ENCODE results near the gene OR13C4.

The OR13C4 gene

DNA sequence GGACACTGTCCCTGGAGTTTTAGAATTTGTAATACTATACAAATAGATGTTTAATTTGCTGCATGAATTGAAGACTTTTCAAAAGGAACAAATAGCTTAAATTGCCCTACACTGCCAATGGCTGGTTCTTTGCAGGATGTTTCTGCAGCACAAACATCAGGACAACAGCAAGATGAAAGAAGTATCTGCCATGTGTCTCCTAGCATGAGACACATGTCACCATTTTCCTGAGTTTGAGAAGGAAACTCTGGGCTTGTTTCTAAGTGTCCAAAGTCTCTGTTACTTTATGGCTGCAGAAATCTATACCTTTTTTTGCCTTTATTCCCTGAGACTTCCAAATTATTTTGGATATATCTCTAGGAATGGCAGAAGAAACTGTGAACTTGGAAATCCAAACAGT lies 23.6 kb downstream of the OR13C4 start:
- no peak overlapping the region for H3K27ac Mint-ChIP-seq
- no peaks in the 10 kb centered on the region for H3K9me3 Mint-ChIP-seq
- no peaks in the 10 kb centered on the region for H3K36me3 Mint-ChIP-seq
- DNase-seq (no peak), ATAC-seq (replicated peaks) (no peak)
- H3K4me1 Mint-ChIP-seq: no peaks in the 10 kb centered on the region
- no peak overlapping the region for H3K4me3 Mint-ChIP-seq
- no peaks in the 10 kb centered on the region for H3K27me3 Mint-ChIP-seq

DNA sequence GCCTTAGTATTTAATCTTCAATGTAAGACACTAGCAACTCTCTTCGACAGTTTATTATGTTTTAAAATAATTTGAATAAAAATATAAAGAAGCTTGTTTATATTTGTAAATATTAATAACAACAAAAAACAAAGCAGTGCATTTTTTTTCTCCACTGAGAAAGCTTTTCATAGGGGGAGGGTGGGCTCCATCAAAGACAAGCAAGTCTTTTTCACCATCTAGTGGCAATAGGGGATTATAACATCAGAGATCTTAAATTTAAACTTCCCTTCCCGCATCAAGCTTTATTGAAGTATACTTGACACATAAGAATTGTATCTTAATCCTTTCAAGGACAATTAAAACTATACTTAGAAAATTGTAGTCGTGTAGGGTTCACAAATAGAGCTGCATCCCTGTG lies 32.2 kb downstream of the OR13C4 start:
- H3K4me3 Mint-ChIP-seq: no peak overlapping the region
- H3K36me3 Mint-ChIP-seq: no peaks in the 10 kb centered on the region
- H3K4me1 Mint-ChIP-seq: no peaks in the 10 kb centered on the region
- no peaks in the 10 kb centered on the region for H3K27me3 Mint-ChIP-seq
- H3K9me3 Mint-ChIP-seq: no peaks in the 10 kb centered on the region
- no peak for DNase-seq
- no peak overlapping the region for H3K27ac Mint-ChIP-seq
- no peak for ATAC-seq (replicated peaks)

DNA sequence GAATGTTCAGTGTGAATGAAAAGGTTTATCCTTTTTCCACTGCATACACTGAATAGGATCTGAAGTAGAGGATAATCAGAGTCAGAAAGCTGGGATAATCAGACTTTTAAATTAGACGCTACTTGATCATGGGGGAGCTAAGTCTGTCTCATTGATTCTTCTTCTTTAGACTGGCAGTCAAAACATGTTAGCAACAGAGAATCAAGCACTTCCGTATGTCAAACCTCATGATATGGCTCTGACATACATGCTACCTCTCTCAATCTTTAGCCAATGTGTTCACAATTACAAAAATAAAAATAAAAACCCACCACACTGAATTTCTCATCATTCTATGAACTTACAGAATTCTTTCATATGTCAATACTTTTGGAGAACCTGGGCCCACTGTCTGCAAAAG lies 42.0 kb downstream of the OR13C4 start:
- Mint-ChIP-seq H3K4me1 (no peaks in the 10 kb centered on the region), H3K4me3 (no peak overlapping the region), H3K36me3 (no peaks in the 10 kb centered on the region), H3K27ac (no peak overlapping the region), H3K9me3 (peaks cover 0 to 2% of the 10 kb centered on the region in 2 donors), H3K27me3 (no peaks in the 10 kb centered on the region)
- DNase-seq: no peak
- no peak for ATAC-seq (replicated peaks)

DNA sequence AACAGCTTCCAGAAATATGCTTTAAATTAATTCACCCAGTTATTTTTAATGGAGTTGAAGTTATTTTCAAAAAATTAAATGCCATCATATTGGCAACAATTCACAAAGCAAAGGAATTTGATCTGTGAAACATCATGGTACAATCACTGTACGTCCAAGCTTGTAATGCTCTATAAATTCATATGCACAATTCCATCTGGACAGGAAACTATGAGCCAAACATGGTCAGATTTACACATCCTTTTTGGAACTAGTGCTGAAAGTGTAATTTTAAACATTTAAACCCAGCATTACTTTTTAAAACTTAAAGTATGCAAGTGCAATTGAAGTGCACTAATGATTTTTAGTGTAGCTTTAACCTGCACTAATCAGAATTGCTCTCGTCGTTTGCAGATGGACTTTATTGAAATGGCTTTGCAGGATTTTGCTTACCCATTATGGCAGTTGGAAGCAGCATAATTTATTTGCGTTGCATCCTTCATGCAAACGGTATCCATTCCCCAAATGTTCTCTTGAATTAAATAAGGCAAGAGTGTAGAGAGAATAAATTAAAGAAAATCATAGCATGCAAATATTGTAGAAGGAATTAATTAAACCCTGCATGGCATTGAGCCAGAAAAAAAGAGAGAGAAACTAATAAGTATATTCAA lies 44.0 kb downstream of the OR13C4 start:
- Mint-ChIP-seq H3K4me1 (no peaks in the 10 kb centered on the region), H3K27me3 (no peaks in the 10 kb centered on the region), H3K9me3 (no peaks in the 10 kb centered on the region), H3K4me3 (no peak overlapping the region), H3K36me3 (no peaks in the 10 kb centered on the region), H3K27ac (no peak overlapping the region)
- DNase-seq (no peak), ATAC-seq (replicated peaks) (no peak)
